Right lobe of liver (tissue), 6 donors: ENCODE measurements around the gene ZNF385B. TPM values are rescaled to one million over a fixed set of nuclear protein-coding genes. Genes with fewer than 3 reads are reported as not detected.

ENCODE experiments used
- ATAC-seq, 4 donors: fragments of 200-7000 bp; cut with Tn5 transposase; one replicate each; pipeline ENCODE4 v1.9.1; 2020; ENCODE audit warnings: mild to moderate bottlenecking in 4 of 4, moderate library complexity in 4 of 4
- DNase-seq, 3 donors: peaks; one replicate each; pipeline ENCODE4 v3.0.0-alpha.2; 2020
- H3K27ac ChIP-seq, 3 donors: fragments of 200-600 bp; one replicate each; pipeline ENCODE4 v1.8.0; 2022
- H3K27me3 ChIP-seq, 2 donors: fragments of 200-600 bp; one replicate each; pipeline ENCODE4 v1.8.0; 2022
- H3K36me3 ChIP-seq, 4 donors: fragments of 200-600 bp; sonication (generic) in 1 of 4; one replicate each; pipeline versions ENCODE4 v1.5.1 to v1.8.0; 2017 to 2022; ENCODE audit warnings: control low read depth in 1 of 4
- H3K4me1 ChIP-seq, 4 donors: fragments of 200-600 bp; sonication (generic) in 1 of 4; one replicate each; pipeline versions ENCODE4 v1.5.1 to v1.8.0; 2017 to 2022; ENCODE audit warnings: control low read depth in 1 of 4
- H3K4me3 ChIP-seq, 3 donors: fragments of 200-600 bp; one replicate each; pipeline ENCODE4 v1.8.0; 2022
- H3K9me3 ChIP-seq, 4 donors: fragments of 200-600 bp; sonication (generic) in 1 of 4; one replicate each; pipeline versions ENCODE4 v1.5.1 to v1.8.0; 2017 to 2022; ENCODE audit warnings: control low read depth in 1 of 4
- POLR2A ChIP-seq: fragments of 450-650 bp; IDR thresholded peaks from one replicate; pipeline ENCODE4 v1.6.1; 2017; ENCODE audit warnings: antibody characterized with exemption, mild to moderate bottlenecking
- WGBS: methylation state at CpG from one replicate; pipeline ENCODE4 v1.1.6; 2018; ENCODE audit warnings: low coverage, low lambda C conversion rate; ENCODE audit not compliant: insufficient coverage; ENCODE audit errors: missing lambda C conversion rate; 5-methylcytosine and 5-hydroxymethylcytosine counted together
- intact Hi-C, 2 donors: fragments of 100-400 bp; cut with DNase I; formaldehyde crosslinking; loops; one replicate each; pipeline versions ENCODE4 v1.11.2 to v1.14.1; 2022
- total RNA-seq, 6 experiments: library from RNA; depleted of rRNA in 2 of 6; stranded (reverse); fragments of >200 nt in 2 of 6; fragmentation: NEBNext Ultra II Directional in 3 of 6; extraction: Animal tissue kit (Norgen Biotek cat#: 25700) in 3 of 6; gene quantifications; one replicate each; pipeline versions ENCODE4 v1.1.0 to v1.2.4, GENCODE V29; 2016 to 2023
- TF ChIP-seq, protein P1 (sequence below), 4 donors: fragments of 200-600 bp in 3 of 4; fragments of 450-650 bp in 1 of 4; IDR thresholded peaks; one replicate each; pipeline versions ENCODE4 v1.5.1 to v1.8.0; 2016 to 2022; ENCODE audit warnings: antibody characterized with exemption in 4 of 4, mild to moderate bottlenecking in 2 of 4
- donor health status: DM: no; HTN: yes; CAD: no.
- donor health status: DM: no; HTN: no; CAD: no.
- donor health status: DM: no; HTN: no; CAD: no.
- donor health status: DM: no; HTN: yes; CAD: no.
- donor health status: DM: no; HTN: yes; CAD: no.

ZNF385B gene
- total RNA-seq, 6 experiments from 2014 or later, result 3.9 to 15.7 (median 5.9) TPM

DNA sequence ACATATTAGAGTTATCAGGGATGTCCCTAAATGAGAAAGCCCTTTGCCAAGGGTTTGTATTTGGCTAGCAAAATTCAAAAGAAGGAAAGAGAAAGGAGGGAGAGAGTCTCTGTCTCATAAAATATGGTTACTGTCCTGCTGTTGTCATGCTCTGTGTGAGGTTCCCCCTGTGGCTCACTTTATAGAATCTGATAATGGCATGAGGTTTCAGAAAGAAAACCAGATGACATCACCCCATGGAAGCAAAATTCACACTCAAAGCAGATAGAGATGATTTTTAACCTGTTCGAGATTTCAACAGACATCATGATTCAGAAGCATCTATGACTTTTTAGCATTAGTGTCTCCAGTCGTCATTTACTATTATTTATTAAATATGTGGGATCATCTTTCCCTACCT lies 431.8 kb downstream of the ZNF385B start:
- H3K4me1 ChIP-seq, result no peaks in the 10 kb centered on the region
- DNase-seq (no peak), ATAC-seq (no peak)
- TF ChIP-seq, protein P1, sequence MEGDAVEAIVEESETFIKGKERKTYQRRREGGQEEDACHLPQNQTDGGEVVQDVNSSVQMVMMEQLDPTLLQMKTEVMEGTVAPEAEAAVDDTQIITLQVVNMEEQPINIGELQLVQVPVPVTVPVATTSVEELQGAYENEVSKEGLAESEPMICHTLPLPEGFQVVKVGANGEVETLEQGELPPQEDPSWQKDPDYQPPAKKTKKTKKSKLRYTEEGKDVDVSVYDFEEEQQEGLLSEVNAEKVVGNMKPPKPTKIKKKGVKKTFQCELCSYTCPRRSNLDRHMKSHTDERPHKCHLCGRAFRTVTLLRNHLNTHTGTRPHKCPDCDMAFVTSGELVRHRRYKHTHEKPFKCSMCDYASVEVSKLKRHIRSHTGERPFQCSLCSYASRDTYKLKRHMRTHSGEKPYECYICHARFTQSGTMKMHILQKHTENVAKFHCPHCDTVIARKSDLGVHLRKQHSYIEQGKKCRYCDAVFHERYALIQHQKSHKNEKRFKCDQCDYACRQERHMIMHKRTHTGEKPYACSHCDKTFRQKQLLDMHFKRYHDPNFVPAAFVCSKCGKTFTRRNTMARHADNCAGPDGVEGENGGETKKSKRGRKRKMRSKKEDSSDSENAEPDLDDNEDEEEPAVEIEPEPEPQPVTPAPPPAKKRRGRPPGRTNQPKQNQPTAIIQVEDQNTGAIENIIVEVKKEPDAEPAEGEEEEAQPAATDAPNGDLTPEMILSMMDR (IDR thresholded peaks at IDR 0.05), result no peak
- TF ChIP-seq POLR2A, result no peak
- H3K9me3 ChIP-seq, result no peaks in the 10 kb centered on the region
- intact Hi-C loops, result loop anchor here (10.0 kb wide), 2 partner anchors 325 to 635 kb away; no protein-coding TSS in a partner anchor
- no peak overlapping the region for H3K27ac ChIP-seq
- H3K36me3 ChIP-seq, result no peaks in the 10 kb centered on the region
- no peak overlapping the region for H3K4me3 ChIP-seq
- no peaks in the 10 kb centered on the region for H3K27me3 ChIP-seq
- WGBS, result 74% methylated on average over 2 of the region's 2 CpGs

DNA sequence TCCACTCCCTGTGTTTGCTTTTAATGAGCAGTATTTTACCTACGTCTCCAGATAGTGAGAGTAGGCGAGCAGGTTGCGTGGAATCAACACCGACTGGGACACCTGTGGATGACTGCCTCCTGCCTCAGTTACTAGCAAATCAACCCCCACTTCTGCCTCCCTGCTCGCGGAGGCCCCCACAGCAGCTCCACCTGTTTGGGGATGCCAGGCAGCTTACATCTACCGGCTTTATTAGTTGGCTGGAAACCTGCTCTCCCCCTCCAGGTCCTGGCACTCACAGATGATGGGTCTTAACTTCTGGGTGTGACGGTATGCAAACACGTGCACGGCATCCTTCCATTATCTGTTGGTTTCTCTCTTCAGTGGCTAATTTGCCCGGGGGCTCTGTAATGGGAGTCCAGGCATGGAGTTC lies 432.3 kb downstream of the ZNF385B start:
- no peak overlapping the region for H3K4me3 ChIP-seq
- intact Hi-C loops, result loop anchor here (10.0 kb wide), 2 partner anchors 326 to 634 kb away; no protein-coding TSS in a partner anchor
- peak; percentile 21 to 47 (median 30) for ATAC-seq

DNA sequence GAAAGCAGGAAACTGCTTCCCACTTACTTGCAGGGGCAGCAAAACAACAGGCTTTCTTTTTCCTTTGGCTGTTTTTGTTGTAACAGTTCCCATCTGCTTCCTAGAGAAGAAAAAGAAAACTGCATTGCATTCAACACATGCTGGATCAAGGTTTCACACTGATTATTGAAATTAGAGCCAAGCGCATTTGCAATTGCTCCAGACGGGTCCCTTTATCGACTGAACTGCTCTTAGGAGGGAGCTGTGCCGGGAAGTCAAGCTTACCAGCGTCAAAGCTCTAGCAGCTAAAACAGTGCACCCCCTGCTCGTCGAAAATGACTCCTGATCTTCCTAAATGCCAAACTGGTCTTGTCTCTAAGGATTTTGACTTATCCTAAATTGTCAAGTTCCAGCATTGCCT lies 432.8 kb downstream of the ZNF385B start:
- peak; percentile 12 to 38 (median 28) for ATAC-seq
- intact Hi-C loops, result loop anchor here (10.0 kb wide), 2 partner anchors 326 to 634 kb away; no protein-coding TSS in a partner anchor
- H3K27ac ChIP-seq, result no peak overlapping the region
- no peak for DNase-seq
- no peaks in the 10 kb centered on the region for H3K36me3 ChIP-seq
- no peak overlapping the region for H3K4me3 ChIP-seq
- H3K27me3 ChIP-seq, result no peaks in the 10 kb centered on the region
- WGBS, result 16% methylated on average over 7 of the region's 7 CpGs
- no peaks in the 10 kb centered on the region for H3K9me3 ChIP-seq
- no peak for TF ChIP-seq POLR2A
- TF ChIP-seq, protein P1 (IDR thresholded peaks at IDR 0.05), result no peak
- no peaks in the 10 kb centered on the region for H3K4me1 ChIP-seq

More for the DNA sequence above, 432.3 kb downstream of the ZNF385B start:
- DNase-seq, result no peak
- TF ChIP-seq POLR2A, result no peak
- TF ChIP-seq, protein P1 (IDR thresholded peaks at IDR 0.05), result no peak
- Histone ChIP-seq H3K36me3 (no peaks in the 10 kb centered on the region), H3K27me3 (no peaks in the 10 kb centered on the region), H3K9me3 (no peaks in the 10 kb centered on the region), H3K27ac (no peak overlapping the region), H3K4me1 (no peaks in the 10 kb centered on the region)
- 29% methylated on average over 5 of the region's 11 CpGs for WGBS

DNA sequence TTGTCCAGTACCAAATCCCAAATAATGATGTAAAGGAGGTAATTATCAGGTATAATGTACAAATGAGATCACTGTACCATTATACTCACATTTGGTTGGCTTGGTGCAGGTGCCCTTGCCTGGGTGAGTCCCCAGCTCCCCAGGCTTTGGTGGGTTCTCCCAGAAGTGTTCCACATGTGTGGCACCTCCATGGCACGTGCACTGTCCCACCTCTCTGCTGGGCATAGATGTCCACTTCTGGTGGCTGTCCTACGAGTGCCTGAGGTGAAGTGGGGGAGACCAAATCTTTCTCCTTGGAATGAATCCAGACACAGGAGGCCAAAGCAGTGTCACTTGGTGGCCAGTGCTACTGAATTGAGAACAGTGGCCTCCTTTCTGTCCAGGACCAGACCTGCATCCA lies 434.3 kb downstream of the ZNF385B start:
- no peak for ATAC-seq
- no peak for DNase-seq
- intact Hi-C loops, result loop anchor here (10.0 kb wide), 2 partner anchors 328 to 632 kb away; no protein-coding TSS in a partner anchor
- Histone ChIP-seq H3K9me3 (no peaks in the 10 kb centered on the region), H3K4me1 (no peaks in the 10 kb centered on the region), H3K36me3 (no peaks in the 10 kb centered on the region), H3K27me3 (no peaks in the 10 kb centered on the region), H3K4me3 (no peak overlapping the region), H3K27ac (no peak overlapping the region)
- no CpG with 5 or more reads among the region's 2 CpGs for WGBS
- TF ChIP-seq, protein P1 (IDR thresholded peaks at IDR 0.05), result no peak
- TF ChIP-seq POLR2A, result no peak
